Astrocyte (in vitro differentiated cells and primary cell): ENCODE results near the gene COBL. TPM values are rescaled to one million over a fixed set of nuclear protein-coding genes. Genes with fewer than 3 reads are reported as not detected.

Experiments
- DNase-seq: peaks from one replicate; pipeline ENCODE4 v3.0.0-alpha.2; 2010; ENCODE audit warnings: low read depth
- FAIRE-seq: peaks from 2 replicates; lab custom pipeline; 2011; peaks lifted over from hg19 to GRCh38; lab: Jason Lieb, UNC
- H2AFZ ChIP-seq: 2 replicates; pipeline ENCODE4 v1.6.0; 2012; ENCODE audit warnings: low read depth, low read length, inconsistent platforms
- H3K27ac ChIP-seq: 2 replicates; pipeline ENCODE4 v1.5.1; 2011; ENCODE audit warnings: low read depth, low read length, inconsistent platforms
- H3K27me3 ChIP-seq: 2 replicates; pipeline ENCODE4 v1.6.0; 2011; ENCODE audit warnings: low read length, inconsistent platforms; ENCODE audit not compliant: insufficient read depth
- H3K36me3 ChIP-seq: 2 replicates; pipeline ENCODE4 v1.5.1; 2011; ENCODE audit warnings: low read length, inconsistent platforms; ENCODE audit not compliant: insufficient read depth
- H3K4me1 ChIP-seq: 2 replicates; pipeline ENCODE4 v1.5.1; 2011; ENCODE audit warnings: low read length, inconsistent platforms; ENCODE audit not compliant: insufficient read depth
- H3K4me2 ChIP-seq: 2 replicates; pipeline ENCODE4 v1.6.0; 2012; ENCODE audit warnings: low read length, inconsistent platforms
- H3K4me3 ChIP-seq: 2 replicates; pipeline ENCODE4 v1.5.1; 2011; ENCODE audit warnings: low read depth, mild to moderate bottlenecking, low read length, inconsistent platforms; ENCODE audit not compliant: insufficient read depth
- H3K79me2 ChIP-seq: 2 replicates; pipeline ENCODE4 v1.6.0; 2012; ENCODE audit warnings: mild to moderate bottlenecking, low read length, inconsistent platforms; ENCODE audit not compliant: insufficient read depth
- H3K9ac ChIP-seq: 2 replicates; pipeline ENCODE4 v1.6.0; 2012; ENCODE audit warnings: mild to moderate bottlenecking, low read length, inconsistent platforms
- H3K9me3 ChIP-seq: 2 replicates; pipeline ENCODE4 v1.5.1; 2012; ENCODE audit warnings: low read depth, mild to moderate bottlenecking, low read length, inconsistent platforms; ENCODE audit not compliant: insufficient read depth
- H4K20me1 ChIP-seq: 2 replicates; pipeline ENCODE4 v1.6.0; 2012; ENCODE audit warnings: low read length, inconsistent platforms; ENCODE audit not compliant: insufficient read depth
- H3K27ac Mint-ChIP-seq: one replicate; pipeline ENCODE4 v1.8.0; 2021; ENCODE audit warnings: mild to moderate bottlenecking, mixed read lengths; ENCODE audit not compliant: unreplicated experiment
- H3K27me3 Mint-ChIP-seq: one replicate; pipeline ENCODE4 v1.8.0; 2021; ENCODE audit warnings: low read depth, mixed read lengths; ENCODE audit not compliant: unreplicated experiment
- H3K36me3 Mint-ChIP-seq: one replicate; pipeline ENCODE4 v1.8.0; 2021; ENCODE audit warnings: low read depth, mixed read lengths; ENCODE audit not compliant: unreplicated experiment
- H3K4me1 Mint-ChIP-seq: one replicate; pipeline ENCODE4 v1.8.0; 2021; ENCODE audit warnings: low read depth, mixed read lengths; ENCODE audit not compliant: unreplicated experiment
- H3K4me3 Mint-ChIP-seq: one replicate; pipeline ENCODE4 v1.8.0; 2021; ENCODE audit warnings: mild to moderate bottlenecking, moderate library complexity, mixed read lengths; ENCODE audit not compliant: unreplicated experiment
- H3K9me3 Mint-ChIP-seq: one replicate; pipeline ENCODE4 v1.8.0; 2021; ENCODE audit warnings: mild to moderate bottlenecking, mixed read lengths; ENCODE audit not compliant: unreplicated experiment
- CTCF ChIP-seq: IDR thresholded peaks from 2 replicates; pipeline ENCODE4 v1.5.1; 2011; ENCODE audit warnings: low read depth, mild to moderate bottlenecking, inconsistent platforms, low read length, moderate library complexity; ENCODE audit not compliant: insufficient read depth
- EZH2 ChIP-seq: IDR thresholded peaks from 2 replicates; pipeline ENCODE4 v1.6.1; 2012; ENCODE audit warnings: mild to moderate bottlenecking, low read length, inconsistent platforms; ENCODE audit not compliant: insufficient read depth
- total RNA-seq: library from RNA; stranded (reverse); gene quantifications from 2 replicates; pipeline ENCODE4 v1.2.1, GENCODE V29; 2021

Gene COBL
- total RNA-seq, 1 donor from 2014 or later = 6.4 TPM

GRCh38 chr7:51235593-51236313, 80.9 kb downstream of the COBL start:
- DNase-seq = no peak
- no peak overlapping the region for H3K27ac Mint-ChIP-seq
- no peaks in the 10 kb centered on the region for H3K79me2 ChIP-seq
- H3K9me3 ChIP-seq = no peaks in the 10 kb centered on the region
- no peak overlapping the region for H2AFZ ChIP-seq
- no peaks in the 10 kb centered on the region for H4K20me1 ChIP-seq
- H3K27me3 ChIP-seq = no peaks in the 10 kb centered on the region
- H3K27ac ChIP-seq = no peak overlapping the region
- no peaks in the 10 kb centered on the region for H3K4me1 Mint-ChIP-seq
- H3K36me3 ChIP-seq = no peaks in the 10 kb centered on the region
- no peak overlapping the region for H3K4me3 Mint-ChIP-seq
- no peaks in the 10 kb centered on the region for H3K9me3 Mint-ChIP-seq
- peaks cover 4% of the 10 kb centered on the region for H3K27me3 Mint-ChIP-seq
- no peaks in the 10 kb centered on the region for H3K36me3 Mint-ChIP-seq
- H3K4me1 ChIP-seq = no peaks in the 10 kb centered on the region
- no peak overlapping the region for H3K9ac ChIP-seq
- FAIRE-seq = no peak
- H3K4me2 ChIP-seq = no peak overlapping the region
- TF ChIP-seq EZH2 (no peak), CTCF (no peak)
- H3K4me3 ChIP-seq = no peak overlapping the region

GRCh38 chr7:51234609-51235308, 81.8 kb downstream of the COBL start:
- Histone ChIP-seq H3K27me3 (no peaks in the 10 kb centered on the region), H3K4me2 (no peak overlapping the region), H3K36me3 (no peaks in the 10 kb centered on the region), H3K9ac (no peak overlapping the region), H3K79me2 (no peaks in the 10 kb centered on the region), H4K20me1 (no peaks in the 10 kb centered on the region), H3K27ac (no peak overlapping the region), H3K4me1 (no peaks in the 10 kb centered on the region), H2AFZ (no peak overlapping the region), H3K4me3 (no peak overlapping the region), H3K9me3 (no peaks in the 10 kb centered on the region)
- H3K9me3 Mint-ChIP-seq = no peaks in the 10 kb centered on the region
- no peak overlapping the region for H3K4me3 Mint-ChIP-seq
- peaks cover 13% of the 10 kb centered on the region for H3K27me3 Mint-ChIP-seq
- no peaks in the 10 kb centered on the region for H3K36me3 Mint-ChIP-seq
- H3K4me1 Mint-ChIP-seq = no peaks in the 10 kb centered on the region
- FAIRE-seq (no peak), DNase-seq (no peak)
- TF ChIP-seq CTCF = no peak
- no peak for TF ChIP-seq EZH2
- H3K27ac Mint-ChIP-seq = no peak overlapping the region

GRCh38 chr7:51234139-51234538, 82.5 kb downstream of the COBL start:
- no peak overlapping the region for H2AFZ ChIP-seq
- peaks cover 4% of the 10 kb centered on the region for H3K27me3 ChIP-seq
- H3K4me1 ChIP-seq = no peaks in the 10 kb centered on the region
- FAIRE-seq = no peak
- TF ChIP-seq CTCF = no peak
- TF ChIP-seq EZH2 = no peak
- Mint-ChIP-seq H3K4me1 (no peaks in the 10 kb centered on the region), H3K27me3 (peaks cover 13% of the 10 kb centered on the region), H3K36me3 (no peaks in the 10 kb centered on the region), H3K27ac (no peak overlapping the region), H3K4me3 (no peak overlapping the region), H3K9me3 (no peaks in the 10 kb centered on the region)
- H4K20me1 ChIP-seq = no peaks in the 10 kb centered on the region
- H3K4me3 ChIP-seq = no peak overlapping the region
- no peaks in the 10 kb centered on the region for H3K9me3 ChIP-seq
- no peaks in the 10 kb centered on the region for H3K79me2 ChIP-seq
- H3K4me2 ChIP-seq = no peak overlapping the region
- no peaks in the 10 kb centered on the region for H3K36me3 ChIP-seq
- H3K27ac ChIP-seq = no peak overlapping the region
- DNase-seq = no peak
- no peak overlapping the region for H3K9ac ChIP-seq
